MG63 (cell line): ENCODE measurements around the gene MAFG. TPM values are rescaled to one million over a fixed set of nuclear protein-coding genes. Genes with fewer than 3 reads are reported as not detected.

Source experiments
- DNase-seq: peaks from one replicate; pipeline ENCODE4 v3.0.0-alpha.2; 2020
- H3K27me3 ChIP-seq: fragments of 250-450 bp; sonication (Bioruptor Pico); 2 replicates; pipeline ENCODE4 v1.5.1; 2020; ENCODE audit warnings: mild to moderate bottlenecking, moderate library complexity
- H3K36me3 ChIP-seq: fragments of 250-450 bp; sonication (Bioruptor Pico); 2 replicates; pipeline ENCODE4 v1.5.1; 2020; ENCODE audit warnings: mild to moderate bottlenecking, moderate library complexity
- H3K4me3 ChIP-seq: fragments of 250-450 bp; sonication (Bioruptor Pico); 2 replicates; pipeline ENCODE4 v1.5.1; 2020; ENCODE audit warnings: mild to moderate bottlenecking, moderate library complexity
- H3K9me3 ChIP-seq: fragments of 250-450 bp; sonication (Bioruptor Pico); 2 replicates; pipeline ENCODE4 v1.5.1; 2020; ENCODE audit warnings: mild to moderate bottlenecking, moderate library complexity
- total RNA-seq: library from RNA; depleted of rRNA; stranded (reverse); fragments of >200 nt; shearing (Covaris generic); gene quantifications from 2 replicates; pipeline ENCODE4 v1.2.3, GENCODE V29; 2014; ENCODE audit warnings: low replicate concordance; rRNA removed

MAFG gene
- total RNA-seq, 1 experiment from 2014 or later, result 14.9 TPM

DNA sequence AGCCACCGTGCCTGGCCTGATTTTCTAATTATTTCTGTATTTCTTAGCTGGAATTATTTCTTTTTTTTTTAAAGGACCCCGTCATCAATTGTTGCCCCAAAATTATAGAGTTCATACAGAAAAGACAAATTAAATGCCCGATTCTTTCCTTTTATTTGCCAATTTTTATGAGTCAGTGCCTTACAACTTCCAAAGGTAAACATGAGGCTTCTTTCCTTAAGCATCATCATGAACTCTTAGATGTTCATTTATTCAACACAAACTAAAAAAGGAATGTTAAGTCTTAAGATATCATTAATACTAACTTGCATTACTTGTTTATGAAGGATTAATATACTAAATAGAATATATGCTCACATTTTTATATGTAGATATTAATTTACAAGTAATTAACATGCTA, 49.2 kb downstream of the MAFG start:
- DNase-seq, result no peak
- Histone ChIP-seq H3K36me3 (peaks cover 59% of the 10 kb centered on the region), H3K9me3 (no peaks in the 10 kb centered on the region), H3K27me3 (no peaks in the 10 kb centered on the region), H3K4me3 (no peak overlapping the region)

GRCh38 chr17:81877569-81877968, 50.0 kb downstream of the MAFG start:
- no peak for DNase-seq
- peaks cover 62% of the 10 kb centered on the region for H3K36me3 ChIP-seq

DNA sequence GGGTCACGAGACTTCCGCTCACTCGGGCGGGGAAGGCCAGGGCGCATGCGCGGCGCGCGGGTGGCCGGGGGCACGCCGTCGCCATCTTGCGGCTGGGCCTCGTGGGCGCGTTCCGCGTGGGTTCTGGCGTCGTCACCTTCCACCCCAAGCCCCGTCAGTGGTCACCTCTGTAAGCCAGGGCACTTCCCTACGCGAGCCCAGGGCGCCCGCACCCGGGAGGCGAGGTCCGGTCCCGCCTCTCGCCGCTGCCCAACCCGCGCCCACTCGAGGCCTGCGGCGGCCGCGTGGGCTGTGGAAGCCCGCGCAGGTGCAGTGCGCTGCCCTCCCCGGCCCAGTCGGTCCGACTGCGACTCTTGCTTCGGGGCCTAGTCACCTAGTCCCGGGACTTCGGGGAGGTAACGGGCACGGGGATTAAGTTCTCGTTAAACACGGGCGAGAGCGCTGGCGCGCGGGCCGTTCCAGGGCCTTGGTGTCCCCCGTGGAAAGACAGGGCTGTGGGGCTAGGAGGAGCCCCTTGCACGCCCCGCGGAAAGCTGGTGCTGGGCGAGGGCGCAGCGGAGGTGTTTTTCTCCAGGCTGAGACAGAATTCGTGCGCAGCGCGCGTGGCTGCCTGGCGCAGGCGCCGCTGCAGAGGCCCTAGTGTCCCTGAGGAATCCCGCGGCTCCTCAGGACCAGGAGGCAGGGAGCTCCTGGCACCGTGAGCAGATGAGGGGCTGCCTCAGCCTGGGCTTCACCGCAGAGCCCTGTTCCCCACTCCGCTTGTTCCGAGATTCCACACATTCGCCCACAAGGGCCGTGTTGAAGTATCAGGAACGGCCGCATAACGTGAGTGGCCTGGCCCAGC, 55.9 kb downstream of the MAFG start:
- peak; percentile 64 for DNase-seq
- Histone ChIP-seq H3K9me3 (no peaks in the 10 kb centered on the region), H3K36me3 (peaks cover 48% of the 10 kb centered on the region), H3K4me3 (peak overlapping the region; percentile 76), H3K27me3 (no peaks in the 10 kb centered on the region)

More at GRCh38 chr17:81877569-81877968, 50.0 kb downstream of the MAFG start:
- no peak overlapping the region for H3K4me3 ChIP-seq
- no peaks in the 10 kb centered on the region for H3K9me3 ChIP-seq
- H3K27me3 ChIP-seq, result no peaks in the 10 kb centered on the region

DNA sequence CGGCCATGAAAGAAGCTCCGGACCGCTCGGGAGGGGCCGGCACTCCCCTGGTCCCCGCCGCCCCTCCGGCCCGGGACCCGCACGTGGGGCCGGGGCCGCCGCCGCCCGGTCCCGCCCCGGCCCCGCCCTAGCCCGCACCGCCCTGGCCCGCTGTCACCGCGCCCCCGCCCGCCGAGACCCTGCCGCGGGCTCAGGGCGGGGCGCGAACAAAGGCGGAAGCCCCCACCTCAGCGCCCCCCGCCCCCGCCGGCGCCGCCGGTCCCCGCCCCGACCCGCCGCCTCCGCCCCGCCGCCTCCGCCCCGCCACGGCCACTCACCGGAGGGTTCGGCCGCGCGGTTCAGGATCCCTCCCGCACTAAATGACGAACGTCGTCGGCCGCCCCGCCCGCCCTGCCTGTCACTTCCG, 56.6 kb downstream of the MAFG start, which contains the start of gene ARHGDIA:
Gene ARHGDIA, minus strand, starts transcription at position 357 of the 406 bp plus-strand sequence. CDS start 1,407 bp downstream, outside the sequence.
- no peaks in the 10 kb centered on the region for H3K9me3 ChIP-seq
- peaks cover 47% of the 10 kb centered on the region for H3K36me3 ChIP-seq
- H3K4me3 ChIP-seq, result peak within 1 kb of the TSS; percentile 89
- no peaks in the 10 kb centered on the region for H3K27me3 ChIP-seq
- peak; percentile 96 for DNase-seq

- H3K9me3 ChIP-seq, result no peaks in the 10 kb centered on the region
- H3K36me3 ChIP-seq, result peaks cover 53% of the 10 kb centered on the region
- DNase-seq, result peak; percentile 70
- no peaks in the 10 kb centered on the region for H3K27me3 ChIP-seq
- H3K4me3 ChIP-seq, result peak overlapping the region; percentile 89
These were observed 57.2 kb downstream of the MAFG start for GRCh38 chr17:81870131-81870980.

DNA sequence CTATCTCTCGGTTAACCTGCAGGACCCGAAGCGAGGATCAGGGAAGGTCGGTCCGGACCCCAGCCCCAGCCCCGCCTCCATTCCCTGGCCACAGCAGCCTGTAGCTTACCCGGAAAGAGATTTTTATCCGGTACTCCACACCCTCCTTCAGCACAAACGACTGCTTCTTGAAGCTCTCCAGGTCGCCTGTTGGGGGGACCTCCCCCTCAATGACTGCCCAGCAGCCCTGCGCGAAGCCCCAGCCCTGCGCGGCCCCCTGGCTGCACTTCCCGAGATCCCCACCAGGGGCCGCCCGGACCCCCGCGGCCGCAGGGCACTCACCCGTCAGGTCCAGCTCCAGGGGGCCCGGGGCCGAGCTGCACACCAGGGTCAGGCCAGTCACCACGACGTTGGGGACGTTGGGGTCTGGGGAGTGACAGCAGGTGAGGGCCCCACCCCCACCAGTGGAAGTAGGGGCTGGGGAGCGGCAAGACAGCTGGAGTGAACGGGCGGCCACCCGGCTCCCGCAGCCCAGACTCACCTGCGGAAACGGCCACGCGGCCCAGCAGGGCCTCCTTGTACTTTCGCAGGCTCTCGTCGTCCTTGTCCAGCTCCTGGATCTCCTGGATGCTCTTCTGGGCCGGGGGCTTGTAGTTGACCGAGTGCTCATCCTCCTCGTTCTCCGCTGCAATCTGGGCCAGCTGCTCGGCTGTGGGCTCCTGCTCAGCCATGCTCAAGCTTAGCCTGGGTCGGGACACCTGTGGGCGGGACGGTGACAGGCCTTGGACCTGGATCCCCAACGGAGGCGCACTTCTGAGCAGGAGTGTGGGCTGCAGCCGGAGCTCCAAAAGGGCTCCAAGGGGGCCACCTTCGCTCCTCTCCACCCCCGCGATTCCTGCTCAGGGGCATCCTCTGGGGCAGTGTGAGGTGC, 58.1 kb downstream of the MAFG start:
- peak overlapping the region; percentile 89 for H3K4me3 ChIP-seq
- no peaks in the 10 kb centered on the region for H3K9me3 ChIP-seq
- DNase-seq, result no peak
- peaks cover 62% of the 10 kb centered on the region for H3K36me3 ChIP-seq
- no peaks in the 10 kb centered on the region for H3K27me3 ChIP-seq

DNA sequence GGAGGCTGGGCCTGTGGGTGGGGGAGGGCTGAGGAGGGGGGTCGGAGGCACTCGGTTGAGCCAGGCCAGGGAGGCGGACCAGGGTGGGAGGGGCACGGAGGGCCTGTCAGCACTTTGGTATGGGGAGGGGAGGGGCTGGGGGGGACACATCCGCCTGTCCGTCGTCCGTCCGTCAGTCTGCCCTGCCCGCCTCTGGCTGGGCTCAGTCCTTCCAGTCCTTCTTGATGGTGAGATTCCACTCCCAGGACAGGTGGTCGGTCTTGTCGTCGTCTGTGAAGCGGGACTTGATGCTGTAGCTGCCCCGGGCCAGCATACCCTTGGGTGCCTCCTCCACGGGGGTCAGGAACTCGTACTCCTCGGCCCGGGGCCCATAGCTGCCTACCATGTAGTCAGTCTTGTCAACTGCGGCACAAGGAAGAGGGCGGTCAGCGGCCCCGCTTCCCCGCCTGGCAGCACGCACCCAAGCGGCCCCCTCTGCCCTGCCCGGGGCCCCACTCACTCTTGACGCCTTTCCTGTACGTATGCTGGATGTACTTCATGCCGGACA, 58.8 kb downstream of the MAFG start:
- peaks cover 69% of the 10 kb centered on the region for H3K36me3 ChIP-seq
- no peaks in the 10 kb centered on the region for H3K9me3 ChIP-seq
- H3K4me3 ChIP-seq, result no peak overlapping the region
- DNase-seq, result peak; percentile 79
- no peaks in the 10 kb centered on the region for H3K27me3 ChIP-seq

Other genes starting within 250 kb of the MAFG start
- 35.0 and 47.8 TPM in 2 replicates for gene ARL16, start 243.9 kb downstream of the MAFG start, total RNA-seq
- 102 and 116 TPM in 2 replicates for gene HGS, start 243.7 kb downstream of the MAFG start, total RNA-seq
- gene MRPL12, start 224.4 kb downstream of the MAFG start, total RNA-seq, result 146 and 225 TPM in 2 replicates
- 51.4 and 77.6 TPM in 2 replicates for gene SLC25A10, start 215.5 kb downstream of the MAFG start, total RNA-seq
- not detected in 2 replicates for gene GCGR, start 123.6 kb downstream of the MAFG start, total RNA-seq
- gene MCRIP1, start 94.4 kb downstream of the MAFG start, total RNA-seq, result 73.2 and 83.7 TPM in 2 replicates
- not detected in 2 replicates for gene PPP1R27, start 92.7 kb downstream of the MAFG start, total RNA-seq
- gene P4HB, start 67.2 kb downstream of the MAFG start, total RNA-seq, result 531 and 798 TPM in 2 replicates
- gene ARHGDIA, start 56.4 kb downstream of the MAFG start, total RNA-seq, result 114 and 185 TPM in 2 replicates
- gene ALYREF, start 36.1 kb downstream of the MAFG start, total RNA-seq, result 313 and 425 TPM in 2 replicates
- 161 and 303 TPM in 2 replicates for gene ANAPC11, start 36.0 kb downstream of the MAFG start, total RNA-seq
- gene NPB, start 25.5 kb downstream of the MAFG start, total RNA-seq, result 1.3 and 2.5 TPM in 2 replicates
- 24.6 and 47.0 TPM in 2 replicates for gene PCYT2, start 16.3 kb downstream of the MAFG start, total RNA-seq
- gene SIRT7, start 9.6 kb downstream of the MAFG start, total RNA-seq, result 22.1 and 25.9 TPM in 2 replicates
- 253 and 283 TPM in 2 replicates for gene PYCR1, start 9.6 kb upstream of the MAFG start, total RNA-seq
- not detected in 2 replicates for gene MYADML2, start 19.5 kb upstream of the MAFG start, total RNA-seq
- gene NOTUM, start 33.5 kb upstream of the MAFG start, total RNA-seq, result 0.66 TPM in 1 of 2 replicates, not detected in the other
- gene ASPSCR1, start 49.9 kb upstream of the MAFG start, total RNA-seq, result 43.5 and 78.0 TPM in 2 replicates
- 106 and 181 TPM in 2 replicates for gene CENPX, start 95.1 kb upstream of the MAFG start, total RNA-seq
- 31.7 and 33.0 TPM in 2 replicates for gene LRRC45, start 95.6 kb upstream of the MAFG start, total RNA-seq
- 18.2 and 18.4 TPM in 2 replicates for gene RAC3, start 103.9 kb upstream of the MAFG start, total RNA-seq
- 44.0 and 73.1 TPM in 2 replicates for gene DCXR, start 110.0 kb upstream of the MAFG start, total RNA-seq
- gene RFNG, start 124.1 kb upstream of the MAFG start, total RNA-seq, result 41.2 and 41.6 TPM in 2 replicates
- 103 and 181 TPM in 2 replicates for gene GPS1, start 124.2 kb upstream of the MAFG start, total RNA-seq
- 104 and 123 TPM in 2 replicates for gene DUS1L, start 138.1 kb upstream of the MAFG start, total RNA-seq
- 112 and 125 TPM in 2 replicates for gene FASN, start 170.5 kb upstream of the MAFG start, total RNA-seq